ENCODE results near the gene OR10A4. TPM values are rescaled to one million over a fixed set of nuclear protein-coding genes. Genes with fewer than 3 reads are reported as not detected.

OR10A4 gene
- total RNA-seq (not detected in 2 replicates), polyA plus RNA-seq (not detected in 2 replicates)

- Histone ChIP-seq H3K4me1 (ENCODE audit: low read depth) (no peaks in the 10 kb centered on the region), H3K9me3 (ENCODE audit: low read depth) (no peaks in the 10 kb centered on the region), H3K27me3 (no peaks in the 10 kb centered on the region), H3K4me3 (no peak within 1 kb of the TSS), H3K27ac (no peak within 1 kb of the TSS), H3K36me3 (no peaks in the 10 kb centered on the region)
- TF ChIP-seq CTCF (IDR thresholded peaks at IDR 0.05; ENCODE audit: low read depth, low read length) = no peak
- DNase-seq (ENCODE audit: low read depth in 1 of 2, low spot score in 1 of 2) = no peak
Measured at GRCh38 chr11:6876325-6876724, at the start of gene OR10A4. TSS of gene OR10A4 (plus strand) at chr11:6876625. CDS start at chr11:6876648, 23 bp downstream.

GRCh38 chr11:6828103-6828502 lies 48.3 kb upstream of the OR10A4 start:
- H3K36me3 ChIP-seq = no peaks in the 10 kb centered on the region
- TF ChIP-seq CTCF (IDR thresholded peaks at IDR 0.05; ENCODE audit: low read depth, low read length) = no peak
- DNase-seq (ENCODE audit: low read depth in 1 of 2, low spot score in 1 of 2) = no peak
- H3K27me3 ChIP-seq = no peaks in the 10 kb centered on the region
- no peaks in the 10 kb centered on the region for H3K9me3 ChIP-seq (ENCODE audit: low read depth)
- no peak overlapping the region for H3K4me3 ChIP-seq
- H3K27ac ChIP-seq = no peak overlapping the region
- no peaks in the 10 kb centered on the region for H3K4me1 ChIP-seq (ENCODE audit: low read depth)

- DNase-seq (ENCODE audit: low read depth in 1 of 2, low spot score in 1 of 2) = no peak
- Histone ChIP-seq H3K4me3 (no peak overlapping the region), H3K4me1 (ENCODE audit: low read depth) (no peaks in the 10 kb centered on the region), H3K27me3 (no peaks in the 10 kb centered on the region), H3K36me3 (no peaks in the 10 kb centered on the region), H3K9me3 (ENCODE audit: low read depth) (no peaks in the 10 kb centered on the region), H3K27ac (no peak overlapping the region)
- TF ChIP-seq CTCF (IDR thresholded peaks at IDR 0.05; ENCODE audit: low read depth, low read length) = no peak
Measured at GRCh38 chr11:6833356-6833755, 43.1 kb upstream of the OR10A4 start.

GRCh38 chr11:6834021-6834420 lies 42.4 kb upstream of the OR10A4 start:
- H3K27ac ChIP-seq = no peak overlapping the region
- no peak overlapping the region for H3K4me3 ChIP-seq
- no peaks in the 10 kb centered on the region for H3K4me1 ChIP-seq (ENCODE audit: low read depth)
- no peaks in the 10 kb centered on the region for H3K27me3 ChIP-seq
- no peak for DNase-seq (ENCODE audit: low read depth in 1 of 2, low spot score in 1 of 2)
- no peaks in the 10 kb centered on the region for H3K9me3 ChIP-seq (ENCODE audit: low read depth)
- no peaks in the 10 kb centered on the region for H3K36me3 ChIP-seq
- no peak for TF ChIP-seq CTCF (IDR thresholded peaks at IDR 0.05; ENCODE audit: low read depth, low read length)

- no peak overlapping the region for H3K27ac ChIP-seq
- H3K4me1 ChIP-seq (ENCODE audit: low read depth) = no peaks in the 10 kb centered on the region
- no peak for DNase-seq (ENCODE audit: low read depth in 1 of 2, low spot score in 1 of 2)
- H3K4me3 ChIP-seq = no peak overlapping the region
- H3K27me3 ChIP-seq = no peaks in the 10 kb centered on the region
- no peaks in the 10 kb centered on the region for H3K9me3 ChIP-seq (ENCODE audit: low read depth)
- no peaks in the 10 kb centered on the region for H3K36me3 ChIP-seq
- no peak for TF ChIP-seq CTCF (IDR thresholded peaks at IDR 0.05; ENCODE audit: low read depth, low read length)
Measured at GRCh38 chr11:6841694-6842093, 34.7 kb upstream of the OR10A4 start.

- Histone ChIP-seq H3K9me3 (ENCODE audit: low read depth) (no peaks in the 10 kb centered on the region), H3K4me1 (ENCODE audit: low read depth) (no peaks in the 10 kb centered on the region), H3K36me3 (no peaks in the 10 kb centered on the region), H3K27ac (no peak overlapping the region), H3K4me3 (no peak overlapping the region), H3K27me3 (no peaks in the 10 kb centered on the region)
- DNase-seq (ENCODE audit: low read depth in 1 of 2, low spot score in 1 of 2) = no peak
- TF ChIP-seq CTCF (IDR thresholded peaks at IDR 0.05; ENCODE audit: low read depth, low read length) = no peak
Measured at GRCh38 chr11:6843670-6844069, 32.8 kb upstream of the OR10A4 start.

All from cardiac muscle cell (in vitro differentiated cells and primary cell).